GM12892 (cell line): ENCODE data around the gene YJEFN3.
A peak's percentile ranks its signal among the peaks of the same experiment; 100 is the strongest.

Experiments
- POLR2A ChIP-seq: IDR thresholded peaks from 2 replicates; pipeline ENCODE4 v1.6.1; 2011; ENCODE audit warnings: low read depth, low read length, control low read depth
- POLR2AphosphoS5 ChIP-seq: IDR thresholded peaks from 2 replicates; pipeline ENCODE4 v1.6.1; 2011; ENCODE audit warnings: low read depth, low read length, control low read depth
- TAF1 ChIP-seq: IDR thresholded peaks from 2 replicates; pipeline ENCODE4 v1.6.1; 2011; ENCODE audit warnings: low read depth, mild to moderate bottlenecking, control low read depth, low read length, borderline replicate concordance

DNA sequence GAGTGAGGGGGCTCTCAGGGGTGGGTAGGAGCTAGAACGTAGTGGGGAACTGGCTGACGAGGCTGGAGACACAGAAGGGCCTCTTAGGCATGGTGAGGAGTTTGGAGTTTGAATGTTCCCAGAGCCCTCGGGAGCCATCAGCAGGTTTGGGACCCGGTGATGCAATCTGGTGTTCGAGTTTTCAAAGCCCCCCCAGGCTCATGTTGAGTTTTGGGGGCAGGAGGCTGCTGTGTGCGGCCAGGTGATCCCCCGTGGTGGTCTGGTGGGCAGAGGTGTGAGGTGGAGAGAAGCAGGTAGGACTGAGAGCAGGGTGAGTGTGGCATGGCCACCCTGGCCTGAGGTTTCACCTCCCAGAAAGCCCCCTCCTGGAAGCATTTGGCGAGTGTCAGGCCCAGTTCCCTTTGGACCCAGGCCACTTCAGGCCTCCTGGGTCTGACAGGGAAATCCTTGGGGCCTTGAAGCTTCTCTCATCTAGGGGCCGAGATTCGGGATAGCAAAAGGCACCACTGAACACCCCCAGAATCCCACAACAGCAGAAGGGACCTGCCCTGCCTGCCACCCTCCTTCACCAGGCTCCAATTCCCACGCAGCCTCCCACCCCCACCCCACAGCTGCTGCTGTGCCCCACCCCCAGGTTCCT, 1.2 kb downstream of the YJEFN3 start:
- peak; percentile 33; the same call in 1 of the 2 replicates for TF ChIP-seq POLR2A
- no peak for TF ChIP-seq TAF1
- TF ChIP-seq POLR2AphosphoS5 = no peak
